Stimulated activated CD8-positive, alpha-beta memory T cell treated with anti-CD3 and anti-CD28 coated beads, Interleukin-4, amount 100 ng/mL, for 1 hour (primary cell): ENCODE results near the gene WDR93.

Experiments used
- DNase-seq, 2 donors: peaks; one replicate each; pipeline ENCODE4 v3.0.0-alpha.2; 2020; ENCODE audit warnings: low read depth in 2 of 2, low spot score in 1 of 2

The WDR93 gene

GRCh38 chr15:89662893-89663626 is 27.6 kb upstream of the WDR93 start:
- no peak for DNase-seq

GRCh38 chr15:89664441-89665350 is 25.9 kb upstream of the WDR93 start:
- DNase-seq: no peak

- DNase-seq: no peak
These were observed 25.0 kb upstream of the WDR93 start for GRCh38 chr15:89665449-89666181.

GRCh38 chr15:89666184-89666857 is 24.3 kb upstream of the WDR93 start:
- DNase-seq: no peak

- DNase-seq: no peak
These were observed 23.5 kb upstream of the WDR93 start for GRCh38 chr15:89666858-89667705.

- no peak for DNase-seq
These were observed 23.0 kb upstream of the WDR93 start for GRCh38 chr15:89667706-89667960.

- no peak for DNase-seq
These were observed 22.4 kb upstream of the WDR93 start for GRCh38 chr15:89668171-89668570.

- no peak for DNase-seq
These were observed 21.2 kb upstream of the WDR93 start for GRCh38 chr15:89669309-89669865.

- DNase-seq: no peak
These were observed 20.7 kb upstream of the WDR93 start for GRCh38 chr15:89669941-89670340.

- no peak for DNase-seq
These were observed 19.5 kb upstream of the WDR93 start for GRCh38 chr15:89670971-89671560.

- no peak for DNase-seq
These were observed 18.9 kb upstream of the WDR93 start for GRCh38 chr15:89671687-89672086.

GRCh38 chr15:89672221-89673164 is 18.1 kb upstream of the WDR93 start:
- DNase-seq: no peak

GRCh38 chr15:89673165-89673512 is 17.5 kb upstream of the WDR93 start:
- DNase-seq: no peak

GRCh38 chr15:89674526-89674925 is 16.1 kb upstream of the WDR93 start:
- no peak for DNase-seq

GRCh38 chr15:89675606-89676005 is 15.0 kb upstream of the WDR93 start:
- DNase-seq: no peak

GRCh38 chr15:89677381-89677780 is 13.2 kb upstream of the WDR93 start:
- DNase-seq: no peak

- DNase-seq: no peak
These were observed 11.4 kb upstream of the WDR93 start, which contains the start of gene PLIN1 for GRCh38 chr15:89679212-89679611. PLIN1 (minus strand) TSS chr15:89679367; CDS start chr15:89677489, 1,878 bp downstream.

- DNase-seq: no peak
These were observed 10.2 kb upstream of the WDR93 start for GRCh38 chr15:89680282-89680873.
